SU-DHL-6 (cell line): ENCODE results near the gene DDX11.
"Not testable (repeated sequence)": the region's sequence is repeated elsewhere in the genome, so short reads cannot be mapped to it uniquely, and the experiment has no call there.

ENCODE experiments used
- H2AFZ ChIP-seq: fragments of 200-600 bp; sonication (generic); 2 replicates; pipeline ENCODE4 v1.6.1; 2014; ENCODE audit warnings: low read depth, mild to moderate bottlenecking, moderate library complexity, mixed read lengths, antibody characterized with exemption, low read length; ENCODE audit not compliant: severe bottlenecking
- H3F3A ChIP-seq: fragments of 200-600 bp; shearing (Covaris generic); 2 replicates; pipeline ENCODE4 v1.6.0; 2016; ENCODE audit warnings: antibody characterized with exemption, mild to moderate bottlenecking; ENCODE audit not compliant: insufficient read depth
- H3K27ac ChIP-seq: fragments of 200-600 bp; sonication (generic); 2 replicates; pipeline ENCODE4 v1.5.1; 2016; ENCODE audit warnings: low read depth, mild to moderate bottlenecking, low read length, moderate library complexity, mixed read lengths
- H3K27me3 ChIP-seq: fragments of 200-600 bp; sonication (generic), shearing (Covaris generic); 2 replicates; pipeline ENCODE4 v1.6.0; 2014; ENCODE audit warnings: mild to moderate bottlenecking, low read length
- H3K36me3 ChIP-seq: fragments of 200-600 bp; sonication (generic); 2 replicates; pipeline ENCODE4 v1.6.1; 2014; ENCODE audit warnings: mild to moderate bottlenecking, low read length, mixed read lengths
- H3K4me2 ChIP-seq: fragments of 300-600, 200-600 bp; shearing (Covaris generic), sonication (generic); 2 replicates; pipeline ENCODE4 v1.6.0; 2014; ENCODE audit warnings: low read length, low read depth, mild to moderate bottlenecking; ENCODE audit not compliant: poor library complexity, severe bottlenecking
- H3K4me3 ChIP-seq: fragments of 200-600 bp; sonication (generic); 2 replicates; pipeline ENCODE4 v1.5.1; 2014; ENCODE audit warnings: antibody characterized with exemption, low read length, mild to moderate bottlenecking, mixed read lengths; ENCODE audit not compliant: insufficient read depth, poor library complexity, severe bottlenecking
- H3K79me2 ChIP-seq: fragments of 200-600 bp; sonication (generic); 2 replicates; pipeline ENCODE4 v1.6.1; 2014; ENCODE audit warnings: mild to moderate bottlenecking, low read length, moderate library complexity; ENCODE audit not compliant: insufficient read depth
- H3K9ac ChIP-seq: fragments of 200-600 bp; sonication (generic); 2 replicates; pipeline ENCODE4 v1.7.0; 2014; ENCODE audit warnings: mild to moderate bottlenecking, low read length
- H3K9me2 ChIP-seq: fragments of 200-600 bp; sonication (generic); replicated peaks from 2 replicates; pipeline ENCODE4 v1.6.1; 2014; ENCODE audit warnings: low read length; ENCODE audit not compliant: insufficient read depth
- H3K9me3 ChIP-seq: fragments of 200-600 bp; sonication (generic); 2 replicates; pipeline ENCODE4 v1.6.1; 2014; ENCODE audit warnings: low read length, mixed read lengths; ENCODE audit not compliant: insufficient read depth
- H4K20me1 ChIP-seq: fragments of 200-600 bp; sonication (generic); 2 replicates; pipeline ENCODE4 v1.6.1; 2014; ENCODE audit warnings: low read depth, mild to moderate bottlenecking, antibody characterized with exemption, low read length, moderate library complexity, mixed read lengths
- EZH2phosphoT487 ChIP-seq: fragments of 200-600 bp; sonication (generic), shearing (Covaris generic); conservative IDR thresholded peaks from 2 replicates; pipeline ENCODE4 v1.6.1; 2018; ENCODE audit warnings: mild to moderate bottlenecking, antibody characterized with exemption, low read length, moderate library complexity, mixed read lengths
- TF ChIP-seq, protein P1 (sequence below): fragments of 200-600 bp; sonication (generic); IDR thresholded peaks from one replicate; pipeline ENCODE4 v1.5.1; 2017; ENCODE audit warnings: antibody characterized with exemption, mild to moderate bottlenecking, low read length, moderate library complexity; ENCODE audit not compliant: insufficient read depth, poor library complexity, severe bottlenecking

The DDX11 gene

DNA sequence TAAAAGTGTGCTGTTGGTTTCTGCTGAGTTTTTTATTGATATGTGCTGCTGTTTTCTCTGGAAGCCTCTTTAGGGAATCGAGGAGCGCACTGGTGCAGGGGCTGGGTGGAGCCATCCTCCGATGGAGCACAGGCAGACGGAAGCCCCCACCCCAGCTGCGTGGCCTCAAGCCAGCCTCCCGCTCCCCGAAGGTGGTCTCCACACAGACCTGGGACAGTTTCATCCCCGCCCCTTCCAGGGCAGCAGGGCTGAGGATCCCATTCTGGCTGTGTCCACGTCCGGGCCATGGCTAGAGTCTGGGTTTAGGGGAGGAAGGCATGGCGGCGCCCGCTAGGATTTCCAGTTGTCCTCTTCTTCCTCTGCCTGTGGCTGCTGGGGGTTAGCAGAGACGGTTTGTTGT is 31.1 kb downstream of the DDX11 start:
- not testable (repeated sequence) for H3K9me2 ChIP-seq, H3K36me3 ChIP-seq, H2AFZ ChIP-seq, H3K27me3 ChIP-seq, H3K79me2 ChIP-seq, H4K20me1 ChIP-seq, H3K4me3 ChIP-seq, H3K9me3 ChIP-seq, H3F3A ChIP-seq, H3K9ac ChIP-seq, H3K4me2 ChIP-seq, H3K27ac ChIP-seq

DNA sequence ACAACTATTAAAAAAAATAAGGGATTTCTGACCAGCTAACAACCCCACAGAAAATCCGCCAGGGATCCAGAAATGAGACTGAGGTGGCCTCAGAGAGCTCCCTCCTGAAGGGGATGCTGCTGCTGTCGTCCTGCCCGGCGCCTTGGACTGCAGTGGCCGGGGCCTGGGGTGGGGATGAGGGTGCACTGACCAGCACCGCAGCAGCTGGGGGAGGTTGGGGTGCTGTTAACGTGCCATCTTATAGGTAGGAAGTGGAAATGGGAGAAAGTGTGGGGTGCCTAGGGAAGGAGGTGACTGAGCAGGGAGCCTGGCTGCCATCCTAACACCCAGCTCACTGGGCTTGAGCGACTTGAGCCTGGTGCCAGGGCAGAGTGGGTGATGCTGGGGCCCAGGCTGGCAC is 32.0 kb downstream of the DDX11 start:
- Histone ChIP-seq H3K27ac (no peak overlapping the region), H2AFZ (no peak overlapping the region), H4K20me1 (no peaks in the 10 kb centered on the region), H3K36me3 (no peaks in the 10 kb centered on the region), H3F3A (no peaks in the 10 kb centered on the region), H3K9me3 (no peaks in the 10 kb centered on the region), H3K79me2 (no peaks in the 10 kb centered on the region), H3K4me2 (no peak overlapping the region), H3K9ac (no peak overlapping the region), H3K4me3 (no peak overlapping the region), H3K27me3 (no peaks in the 10 kb centered on the region), H3K9me2 (no peaks in the 10 kb centered on the region)
- no peak for TF ChIP-seq EZH2phosphoT487
- TF ChIP-seq, protein P1, sequence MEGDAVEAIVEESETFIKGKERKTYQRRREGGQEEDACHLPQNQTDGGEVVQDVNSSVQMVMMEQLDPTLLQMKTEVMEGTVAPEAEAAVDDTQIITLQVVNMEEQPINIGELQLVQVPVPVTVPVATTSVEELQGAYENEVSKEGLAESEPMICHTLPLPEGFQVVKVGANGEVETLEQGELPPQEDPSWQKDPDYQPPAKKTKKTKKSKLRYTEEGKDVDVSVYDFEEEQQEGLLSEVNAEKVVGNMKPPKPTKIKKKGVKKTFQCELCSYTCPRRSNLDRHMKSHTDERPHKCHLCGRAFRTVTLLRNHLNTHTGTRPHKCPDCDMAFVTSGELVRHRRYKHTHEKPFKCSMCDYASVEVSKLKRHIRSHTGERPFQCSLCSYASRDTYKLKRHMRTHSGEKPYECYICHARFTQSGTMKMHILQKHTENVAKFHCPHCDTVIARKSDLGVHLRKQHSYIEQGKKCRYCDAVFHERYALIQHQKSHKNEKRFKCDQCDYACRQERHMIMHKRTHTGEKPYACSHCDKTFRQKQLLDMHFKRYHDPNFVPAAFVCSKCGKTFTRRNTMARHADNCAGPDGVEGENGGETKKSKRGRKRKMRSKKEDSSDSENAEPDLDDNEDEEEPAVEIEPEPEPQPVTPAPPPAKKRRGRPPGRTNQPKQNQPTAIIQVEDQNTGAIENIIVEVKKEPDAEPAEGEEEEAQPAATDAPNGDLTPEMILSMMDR: no peak

DNA sequence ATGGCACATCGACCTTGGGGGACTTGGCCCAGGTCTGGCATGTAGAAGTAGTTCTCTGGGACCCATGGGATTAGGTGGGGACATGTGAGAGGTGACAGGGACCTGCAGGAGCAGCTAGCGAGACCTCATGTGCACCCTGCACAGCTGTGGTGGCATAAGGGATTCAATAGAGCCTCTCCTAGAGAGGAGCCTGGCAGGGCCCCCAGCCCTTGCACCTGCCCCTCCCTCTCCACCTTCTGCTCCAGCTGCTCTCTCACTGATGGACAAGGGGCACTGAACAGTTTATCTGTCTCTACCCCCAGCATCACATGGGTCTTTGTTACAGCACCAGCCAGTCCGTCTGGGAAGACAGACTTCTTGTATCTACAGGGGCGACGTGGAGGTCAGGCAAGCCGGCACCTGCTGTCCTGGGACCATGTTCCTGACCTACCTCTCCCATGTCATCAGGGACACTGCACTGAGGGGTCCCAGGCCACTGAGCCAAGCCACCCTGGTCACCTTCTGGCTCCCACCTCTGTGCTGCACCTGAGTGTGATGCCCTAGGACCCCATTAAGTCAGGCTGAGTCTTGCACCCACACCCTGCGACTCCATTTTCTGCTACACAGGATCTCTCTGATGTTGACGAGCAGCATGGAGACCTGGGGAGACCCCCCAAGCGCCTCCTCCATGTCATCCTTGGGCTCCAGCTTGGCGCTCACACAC is 32.6 kb downstream of the DDX11 start:
- no peaks in the 10 kb centered on the region for H3K9me3 ChIP-seq
- no peak overlapping the region for H3K4me2 ChIP-seq
- H3K9me2 ChIP-seq: no peaks in the 10 kb centered on the region
- no peaks in the 10 kb centered on the region for H3K27me3 ChIP-seq
- H3K9ac ChIP-seq: no peak overlapping the region
- no peak for TF ChIP-seq EZH2phosphoT487
- TF ChIP-seq, protein P1: no peak
- H3F3A ChIP-seq: no peaks in the 10 kb centered on the region
- H3K36me3 ChIP-seq: no peaks in the 10 kb centered on the region
- H3K4me3 ChIP-seq: no peak overlapping the region
- H3K27ac ChIP-seq: no peak overlapping the region
- H4K20me1 ChIP-seq: no peaks in the 10 kb centered on the region
- no peak overlapping the region for H2AFZ ChIP-seq
- H3K79me2 ChIP-seq: no peaks in the 10 kb centered on the region

- H3K9me3 ChIP-seq, H3K9ac ChIP-seq, H3F3A ChIP-seq, H4K20me1 ChIP-seq, H3K4me2 ChIP-seq, H3K27ac ChIP-seq, H3K27me3 ChIP-seq, H3K36me3 ChIP-seq, H3K4me3 ChIP-seq, H3K79me2 ChIP-seq, H3K9me2 ChIP-seq, H2AFZ ChIP-seq: not testable (repeated sequence)
Measured at GRCh38 chr12:31109773-31110172, 36.1 kb downstream of the DDX11 start.

DNA sequence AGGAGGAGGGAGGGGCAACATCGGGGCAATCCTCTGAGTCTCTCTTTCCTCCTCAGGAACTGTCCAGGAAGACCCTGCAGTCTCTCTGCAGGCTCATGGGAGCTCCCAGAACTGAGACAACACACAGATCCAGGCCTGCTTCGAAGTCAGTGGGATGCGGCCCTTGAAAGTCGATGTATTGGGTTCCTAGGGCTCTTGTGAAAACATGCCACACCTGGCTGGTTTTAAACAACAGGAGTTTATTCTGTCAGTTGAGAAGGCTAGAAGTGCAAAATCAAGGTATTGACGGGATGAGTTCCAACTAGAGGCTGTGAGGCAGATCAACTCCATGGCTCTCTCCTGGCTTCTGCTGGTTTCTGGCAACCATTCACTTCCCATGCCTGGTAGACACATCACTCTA is 36.6 kb downstream of the DDX11 start:
- H3K4me3 ChIP-seq, H3K9me2 ChIP-seq, H3K4me2 ChIP-seq, H3K27ac ChIP-seq, H3F3A ChIP-seq, H4K20me1 ChIP-seq, H3K36me3 ChIP-seq, H3K9me3 ChIP-seq, H2AFZ ChIP-seq, H3K27me3 ChIP-seq, H3K9ac ChIP-seq, H3K79me2 ChIP-seq: not testable (repeated sequence)

GRCh38 chr12:31115092-31115601 is 41.5 kb downstream of the DDX11 start:
- not testable (repeated sequence) for H3K4me2 ChIP-seq, H4K20me1 ChIP-seq, H3K4me3 ChIP-seq, H3K27me3 ChIP-seq, H3K9me3 ChIP-seq, H3K79me2 ChIP-seq, H2AFZ ChIP-seq, H3K9ac ChIP-seq, H3F3A ChIP-seq, H3K27ac ChIP-seq, H3K9me2 ChIP-seq, H3K36me3 ChIP-seq
